Prostate gland (tissue), 2 donors: Measurements from ENCODE around the gene CLDN7. TPM values are rescaled to one million over a fixed set of nuclear protein-coding genes. Genes with fewer than 3 reads are reported as not detected.

Source experiments
- DNase-seq: peaks from one replicate; pipeline ENCODE4 v3.0.0-alpha.2; 2019; ENCODE audit warnings: low spot score
- H3K27ac ChIP-seq, 2 donors: fragments of 200-600 bp; sonication (generic); 2 replicates each; pipeline ENCODE4 v1.5.1; 2017 to 2019
- H3K27me3 ChIP-seq: fragments of 200-600 bp; sonication (generic); replicated peaks from 2 replicates; pipeline ENCODE4 v1.5.1; 2019; ENCODE audit not compliant: insufficient read depth
- H3K36me3 ChIP-seq, 2 donors: fragments of 200-600 bp; sonication (generic); 1 replicate in 1 of 2; 2 replicates in 1 of 2; pipeline versions ENCODE4 v1.5.1 to v1.8.1; 2017 to 2019
- H3K4me1 ChIP-seq: fragments of 200-600 bp; sonication (generic); replicated peaks from 2 replicates; pipeline ENCODE4 v1.5.1; 2019
- H3K4me3 ChIP-seq, 2 donors: fragments of 200-600 bp; sonication (generic); 2 replicates each; pipeline ENCODE4 v1.5.1; 2017 to 2019
- H3K9me3 ChIP-seq: fragments of 200-600 bp; sonication (generic); 2 replicates; pipeline ENCODE4 v1.5.1; 2017
- CTCF ChIP-seq, 4 experiments: fragments of 200-600 bp in 2 of 4; fragments of 450-650 bp in 2 of 4; sonication (generic) in 2 of 4; IDR thresholded peaks; 1 replicate in 3 of 4; 2 replicates in 1 of 4; pipeline ENCODE4 v1.5.1; 2016 to 2019; ENCODE audit warnings: antibody characterized with exemption in 4 of 4, mild to moderate bottlenecking in 2 of 4, moderate library complexity in 2 of 4
- POLR2A ChIP-seq: fragments of 450-650 bp; IDR thresholded peaks from one replicate; pipeline ENCODE4 v1.6.1; 2016; ENCODE audit warnings: antibody characterized with exemption, mild to moderate bottlenecking
- POLR2AphosphoS5 ChIP-seq: sonication (generic); formaldehyde crosslinking; IDR thresholded peaks from one replicate; pipeline ENCODE4 v1.6.1; 2017; ENCODE audit warnings: antibody characterized with exemption
- WGBS: methylation state at CpG from one replicate; pipeline ENCODE4 v1.1.5; 2018; 5-methylcytosine and 5-hydroxymethylcytosine counted together
- intact Hi-C: fragments of 100-400 bp; cut with DNase I; formaldehyde crosslinking; loops from one replicate; pipeline ENCODE4 v1.14.2; 2022
- total RNA-seq, 2 donors: library from RNA; depleted of rRNA; stranded (reverse); fragments of >200 nt; gene quantifications; one replicate each; pipeline ENCODE4 v1.1.0, GENCODE V29; 2016

CLDN7 gene
- total RNA-seq, 2 donors from 2014 or later, result 42.0 to 45.8 TPM

- Histone ChIP-seq H3K27me3 (no peaks in the 10 kb centered on the region), H3K27ac (peak overlapping the region; percentile 97 to 99), H3K4me1 (peaks cover 18% of the 10 kb centered on the region), H3K9me3 (no peaks in the 10 kb centered on the region), H3K36me3 (peaks cover 2 to 20% of the 10 kb centered on the region in 2 donors), H3K4me3 (no peak overlapping the region)
- no peak for DNase-seq
- TF ChIP-seq CTCF (IDR thresholded peaks at IDR 0.05) (no peak), POLR2A (no peak), POLR2AphosphoS5 (no peak)
- intact Hi-C loops, result no loop called here
- WGBS, result 77% methylated on average over 15 of the region's 15 CpGs
These were observed 39.9 kb downstream of the CLDN7 start for GRCh38 chr17:7222093-7222971.

GRCh38 chr17:7221278-7222092 lies 40.8 kb downstream of the CLDN7 start:
- no peak for DNase-seq
- TF ChIP-seq POLR2AphosphoS5, result no peak
- TF ChIP-seq POLR2A, result no peak
- no peak for TF ChIP-seq CTCF (IDR thresholded peaks at IDR 0.05)
- peak overlapping the region; percentile 97 to 99 for H3K27ac ChIP-seq
- H3K9me3 ChIP-seq, result no peaks in the 10 kb centered on the region
- intact Hi-C loops, result no loop called here
- peak overlapping the region; percentile 74 to 86 for H3K4me3 ChIP-seq
- no peaks in the 10 kb centered on the region for H3K27me3 ChIP-seq
- H3K36me3 ChIP-seq, result peaks cover 0 to 20% of the 10 kb centered on the region in 2 donors
- H3K4me1 ChIP-seq, result peaks cover 18% of the 10 kb centered on the region
- WGBS, result 69% methylated on average over 10 of the region's 10 CpGs

- TF ChIP-seq CTCF (IDR thresholded peaks at IDR 0.05) (peak in 3 of 4 experiments; percentile 32 to 60 (median 51)), POLR2AphosphoS5 (peak; percentile 40), POLR2A (no peak)
- Histone ChIP-seq H3K9me3 (no peaks in the 10 kb centered on the region), H3K4me1 (peaks cover 18% of the 10 kb centered on the region)
These were observed 41.5 kb downstream of the CLDN7 start for GRCh38 chr17:7220593-7221277.

GRCh38 chr17:7219812-7220592 lies 42.3 kb downstream of the CLDN7 start, which contains the start of the genes ACADVL and DLG4:
Gene ACADVL, plus strand, starts transcription at chr17:7219938. Its CDS starts 47 bp downstream, at chr17:7219985.
Gene DLG4, minus strand, starts transcription at chr17:7219836.
- DNase-seq, result peak; percentile 88
- peak; percentile 92 for TF ChIP-seq POLR2AphosphoS5
- TF ChIP-seq CTCF (IDR thresholded peaks at IDR 0.05), result peak in 1 of 4 experiments; percentile 13
- peak; percentile 76 for TF ChIP-seq POLR2A
- no peaks in the 10 kb centered on the region for H3K27me3 ChIP-seq
- H3K36me3 ChIP-seq, result peaks cover 0 to 20% of the 10 kb centered on the region in 2 donors
- intact Hi-C loops, result no loop called here
- H3K4me1 ChIP-seq, result peaks cover 18% of the 10 kb centered on the region
- H3K27ac ChIP-seq, result peak within 1 kb of the TSS; percentile 97 to 99
- no peaks in the 10 kb centered on the region for H3K9me3 ChIP-seq
- peak within 1 kb of the TSS; percentile 74 to 86 for H3K4me3 ChIP-seq
- under 1% methylated on average over 44 of the region's 63 CpGs for WGBS

More at GRCh38 chr17:7220593-7221277, 41.5 kb downstream of the CLDN7 start:
- peaks cover 0 to 20% of the 10 kb centered on the region in 2 donors for H3K36me3 ChIP-seq
- peak overlapping the region; percentile 97 to 99 for H3K27ac ChIP-seq
- no peaks in the 10 kb centered on the region for H3K27me3 ChIP-seq
- intact Hi-C loops, result no loop called here
- H3K4me3 ChIP-seq, result peak overlapping the region; percentile 74 to 86
- peak; percentile 79 for DNase-seq
- 18% methylated on average over 11 of the region's 11 CpGs for WGBS
